HG03575 (cell line): Measurements from ENCODE around the gene CPS1.

Experiments
- ATAC-seq: cut with Tn5 transposase; IDR thresholded peaks from one replicate; pipeline ENCODE4 v1.9.1; 2021; ENCODE audit not compliant: unreplicated experiment, insufficient number of reproducible peaks, low FRiP score; ENCODE audit errors: extremely low read depth

The CPS1 gene

DNA sequence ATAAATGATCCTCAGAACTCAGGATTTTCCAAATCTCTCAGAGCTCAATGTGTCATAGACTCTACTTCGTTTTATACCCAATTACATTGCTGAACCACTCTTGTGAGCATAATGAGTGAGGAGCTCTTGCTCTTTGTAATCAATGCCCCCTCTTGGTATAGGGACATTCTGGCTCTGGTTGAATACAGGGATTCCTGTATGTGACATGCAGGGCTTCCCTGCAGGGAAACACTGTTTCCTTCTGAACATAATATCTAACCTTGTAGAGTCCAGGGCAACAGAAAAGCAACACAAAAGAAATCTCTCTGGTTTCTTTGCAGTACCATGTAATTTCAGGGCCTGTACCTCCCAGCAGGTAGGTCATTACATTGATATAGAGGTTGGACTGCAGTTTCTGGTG, 101.5 kb downstream of the CPS1 start:
- no peak for ATAC-seq

DNA sequence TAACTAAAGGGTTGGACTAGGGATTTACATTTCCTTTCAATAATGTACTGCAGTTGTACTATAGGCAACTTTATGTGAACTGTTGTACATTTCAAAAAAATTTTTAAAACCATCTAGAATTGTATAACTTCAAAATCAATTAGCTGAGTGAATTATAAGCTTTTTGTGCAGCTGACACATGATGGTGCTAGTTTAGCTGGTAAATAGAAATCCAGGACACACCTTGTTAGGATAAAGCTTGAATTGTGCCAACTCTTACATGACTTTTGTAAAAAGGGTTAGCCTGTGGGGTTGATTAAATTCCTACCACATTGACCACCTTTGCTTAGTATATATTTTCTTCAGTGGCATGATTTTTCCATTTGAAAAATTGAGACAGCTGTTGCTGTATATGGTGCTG, 104.4 kb downstream of the CPS1 start:
- no peak for ATAC-seq

DNA sequence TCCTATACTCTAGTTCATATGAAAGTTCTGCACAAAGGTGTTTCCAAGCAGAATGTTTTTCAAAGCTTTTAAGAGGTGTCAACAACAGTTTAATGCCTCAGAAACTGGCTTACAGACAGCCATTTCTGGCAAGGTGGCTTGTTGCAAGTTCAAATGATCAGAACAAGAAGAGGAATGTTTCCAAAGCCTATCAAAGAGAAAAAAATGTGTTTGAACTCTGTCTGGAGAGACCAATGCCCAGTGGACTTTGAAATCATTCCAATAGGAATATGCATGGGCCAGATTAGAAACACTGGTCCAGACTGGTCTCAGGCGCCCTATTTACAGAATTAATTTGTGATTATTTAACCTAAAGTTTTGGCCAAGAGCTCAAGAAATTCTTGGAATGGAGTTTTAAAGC, 106.2 kb downstream of the CPS1 start:
- ATAC-seq: no peak

DNA sequence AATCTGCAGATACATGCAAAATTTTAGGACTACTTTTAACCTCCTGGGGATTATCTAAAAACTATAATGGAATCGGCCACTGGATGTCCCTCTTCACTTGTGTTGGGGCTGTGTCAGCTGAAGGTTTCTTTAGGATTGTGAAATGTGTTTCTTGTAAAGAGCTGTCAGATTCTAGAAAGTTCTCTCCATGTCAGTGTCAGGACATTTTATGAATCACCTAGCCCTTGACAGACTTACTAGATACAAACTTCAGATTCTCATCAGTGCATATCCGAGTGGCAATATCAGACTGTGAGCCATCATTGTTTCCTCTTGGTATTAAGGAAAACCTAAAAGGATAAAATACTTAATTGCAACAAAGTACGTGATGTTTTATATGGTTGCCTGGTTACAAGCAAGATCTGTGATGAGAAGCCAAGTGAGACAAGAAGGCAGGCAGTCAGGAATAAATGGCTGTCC, 107.3 kb downstream of the CPS1 start:
- ATAC-seq: no peak

DNA sequence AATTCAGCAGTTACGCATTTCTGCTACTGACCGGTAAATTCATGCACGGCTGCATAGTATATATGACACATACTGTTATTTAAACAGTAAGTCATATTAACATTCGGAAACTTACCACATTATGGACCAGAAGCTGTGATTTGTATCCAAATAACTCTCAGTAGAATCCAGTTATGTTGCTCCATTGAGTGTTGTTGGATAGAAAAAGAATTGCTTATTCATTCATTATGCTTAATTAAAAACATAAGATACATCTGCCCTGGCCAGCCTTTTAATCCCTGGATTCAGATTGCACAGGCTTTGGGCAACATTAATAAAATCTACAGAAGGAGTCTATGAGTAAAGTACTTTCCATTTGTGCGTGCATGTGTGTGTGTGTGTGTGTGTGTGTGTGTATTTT, 111.3 kb downstream of the CPS1 start:
- ATAC-seq: no peak

DNA sequence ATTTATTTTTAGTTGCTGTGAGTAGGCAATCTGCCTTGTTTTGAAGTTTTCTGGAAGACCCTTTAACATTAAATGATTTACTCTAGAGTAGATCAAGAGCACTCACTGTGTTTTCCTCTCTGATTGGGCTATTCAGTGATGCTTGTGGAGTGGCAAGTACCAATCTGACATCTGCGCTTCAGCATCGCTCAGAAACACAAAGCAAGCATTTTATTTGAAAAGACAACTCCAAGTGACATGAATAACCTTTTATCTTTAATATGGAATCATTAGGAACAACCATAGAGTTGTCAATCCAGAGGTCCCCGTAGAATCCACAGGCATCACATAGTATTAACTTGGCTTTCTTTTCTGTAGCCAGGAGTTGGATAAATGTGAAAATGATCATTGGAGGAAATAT, 114.7 kb downstream of the CPS1 start:
- ATAC-seq: no peak

DNA sequence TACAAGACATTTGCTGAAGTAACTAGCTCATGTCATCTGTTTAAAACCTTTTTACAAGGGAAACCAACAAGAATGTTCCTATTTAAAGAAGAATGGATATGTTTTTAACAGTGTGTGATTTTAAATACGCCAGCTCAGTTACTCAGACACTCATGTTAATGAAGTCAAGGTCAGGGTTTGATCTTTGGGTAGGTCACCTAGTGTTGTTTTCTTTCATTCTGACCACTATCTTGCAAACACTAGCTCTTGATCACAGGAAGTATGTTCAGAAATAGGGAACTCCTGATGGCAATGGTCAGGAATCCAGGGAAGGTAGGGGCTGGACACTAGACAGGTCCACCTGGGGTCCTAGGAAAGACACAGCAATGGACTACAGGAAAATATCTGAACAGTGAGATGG, 116.7 kb downstream of the CPS1 start:
- ATAC-seq: no peak

DNA sequence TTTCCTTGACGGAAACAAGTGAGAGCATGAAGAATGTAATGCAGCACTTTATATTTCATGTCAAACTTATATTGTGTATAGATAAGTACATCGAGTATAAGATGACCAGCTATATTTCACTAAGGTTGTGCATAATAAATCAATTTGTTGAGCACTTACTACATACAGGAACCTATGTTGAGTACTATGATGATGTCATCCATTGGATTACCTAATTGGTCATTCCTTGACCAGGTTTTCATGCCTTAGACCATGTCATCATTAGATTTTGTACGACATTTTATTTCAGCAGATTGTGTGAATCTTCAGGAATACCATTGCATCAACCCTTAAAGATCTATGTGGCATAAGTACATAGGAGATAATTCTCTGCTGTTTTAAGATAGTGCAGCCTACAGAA, 119.7 kb downstream of the CPS1 start:
- ATAC-seq: no peak

DNA sequence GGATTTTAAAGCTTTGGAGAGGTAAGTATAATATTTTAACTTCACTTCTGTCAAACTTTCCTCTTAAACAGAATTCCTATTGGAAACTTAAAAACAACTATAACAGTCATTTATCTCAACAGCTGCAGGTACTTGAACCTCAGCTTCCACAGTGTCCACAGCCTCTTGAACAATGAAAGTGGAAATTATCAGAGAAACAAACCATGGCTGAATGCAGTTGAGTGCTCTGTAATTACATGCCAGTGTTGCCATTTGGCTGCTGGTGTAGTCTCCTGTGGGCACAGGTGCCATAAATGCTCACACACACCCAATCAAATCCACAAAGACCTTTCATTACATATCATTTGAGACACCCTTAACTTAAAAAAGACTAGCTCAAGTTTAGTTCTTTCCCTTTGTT, 125.1 kb downstream of the CPS1 start:
- no peak for ATAC-seq

DNA sequence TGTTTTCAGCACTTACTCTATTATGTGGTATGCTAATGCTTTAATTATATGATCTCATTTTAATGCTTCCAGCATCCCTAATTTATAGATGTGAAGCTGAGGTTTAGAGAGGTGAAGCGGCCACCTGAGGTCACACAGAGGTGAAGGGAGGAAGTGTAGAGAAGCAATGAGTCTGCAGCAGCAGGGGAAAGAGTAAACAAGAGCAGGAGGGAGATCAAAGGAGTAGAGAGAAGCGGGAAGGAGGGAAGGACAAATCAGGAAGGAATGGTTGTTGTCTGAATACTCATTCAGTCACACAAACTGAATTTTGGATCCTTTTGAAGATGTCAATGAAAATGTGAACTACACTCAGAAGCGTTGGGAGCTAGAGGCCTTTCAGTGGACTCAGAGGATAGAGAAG, 130.0 kb downstream of the CPS1 start:
- no peak for ATAC-seq

DNA sequence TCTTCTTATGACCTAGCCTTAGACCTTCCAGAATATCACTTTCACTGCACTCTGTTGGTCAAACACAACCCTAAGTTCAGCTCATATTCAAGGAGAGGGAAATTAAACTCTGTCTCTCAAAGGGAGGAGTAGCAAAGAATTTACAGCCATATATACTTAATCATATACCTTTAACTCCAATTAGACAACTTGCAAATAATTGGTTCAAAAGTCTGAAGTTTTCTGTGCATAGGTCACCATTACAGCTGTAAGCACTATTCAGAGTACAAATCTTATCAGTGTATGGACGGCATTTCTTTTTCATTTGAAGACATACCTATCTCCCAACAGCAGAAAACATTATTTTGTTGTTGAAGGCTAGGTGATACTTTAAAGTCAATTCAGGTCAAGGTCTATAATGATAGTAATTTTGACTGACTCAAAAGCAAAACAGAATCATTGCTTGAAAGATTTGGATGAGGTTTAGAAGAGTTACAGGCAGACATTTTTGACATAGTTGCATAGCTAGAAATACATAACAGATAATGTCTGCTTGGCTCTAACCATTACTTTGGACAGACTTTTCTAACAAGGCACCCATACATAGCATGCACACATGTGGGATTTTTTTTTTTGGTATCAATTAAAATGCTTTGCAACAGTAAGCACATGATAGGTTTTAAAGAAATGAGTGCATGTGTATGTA, 131.5 kb downstream of the CPS1 start:
- ATAC-seq: no peak

DNA sequence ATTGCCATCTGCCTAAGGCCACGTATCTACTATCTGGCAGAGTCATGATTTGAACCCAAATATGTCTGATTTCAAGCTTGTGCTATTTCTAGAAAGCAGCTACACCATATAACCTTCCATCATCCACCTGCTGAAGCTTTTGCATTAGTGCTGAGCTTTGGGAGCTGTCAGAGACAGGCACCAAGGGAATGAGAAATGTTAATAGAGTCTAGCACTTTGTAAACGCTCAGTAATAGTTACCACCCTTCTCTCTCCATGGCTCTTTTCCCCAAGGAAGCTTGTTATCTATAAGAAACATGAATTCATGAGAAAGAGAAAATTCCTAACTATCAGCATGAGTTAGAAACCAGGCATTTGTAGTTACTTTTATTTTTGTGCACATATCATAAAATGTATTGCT, 151.5 kb downstream of the CPS1 start:
- no peak for ATAC-seq

DNA sequence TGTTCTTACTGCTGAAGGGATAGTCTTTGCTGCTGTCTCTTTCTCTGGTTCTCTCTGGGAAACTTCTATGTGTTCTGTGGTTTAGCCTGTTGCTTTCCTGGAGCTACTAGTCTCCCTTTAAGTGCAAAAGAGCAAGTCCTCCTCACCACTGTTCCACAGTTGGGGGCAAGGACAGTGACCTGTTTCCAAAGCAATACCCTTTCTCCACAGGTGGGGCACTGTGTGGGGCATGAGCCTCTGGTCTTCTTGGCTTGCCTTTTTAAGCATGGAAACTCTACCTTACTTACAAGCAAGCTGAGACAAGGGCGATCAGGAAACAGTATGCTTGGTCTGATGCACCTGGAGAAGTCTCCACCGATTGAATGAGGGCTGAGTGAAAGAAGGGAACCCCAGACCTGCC, 156.7 kb downstream of the CPS1 start:
- ATAC-seq: no peak

DNA sequence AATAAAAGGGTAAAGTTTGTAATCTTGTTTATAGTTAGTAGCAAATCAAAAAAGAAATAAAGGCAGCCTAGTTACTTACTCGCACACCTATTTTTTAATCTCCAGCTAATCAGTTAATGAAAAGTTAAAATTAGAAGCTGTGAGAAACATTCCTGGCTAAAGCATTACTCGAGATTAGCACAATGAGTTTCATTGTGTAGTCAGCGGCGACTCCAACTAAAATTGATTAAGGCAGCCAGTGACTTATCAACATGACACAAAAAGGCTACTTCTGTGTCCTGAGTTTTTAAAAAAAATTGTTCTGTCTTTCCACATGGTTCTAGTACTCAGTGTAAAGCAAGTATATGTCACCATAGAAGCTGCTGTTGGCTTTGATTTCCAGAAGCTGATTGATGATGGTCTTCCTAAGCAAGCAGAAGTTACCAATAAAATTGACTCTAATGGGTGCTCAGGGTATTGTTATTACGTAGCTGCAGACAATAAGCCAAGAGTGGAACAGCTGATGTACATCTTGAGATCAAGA, 159.2 kb downstream of the CPS1 start:
- ATAC-seq: no peak

DNA sequence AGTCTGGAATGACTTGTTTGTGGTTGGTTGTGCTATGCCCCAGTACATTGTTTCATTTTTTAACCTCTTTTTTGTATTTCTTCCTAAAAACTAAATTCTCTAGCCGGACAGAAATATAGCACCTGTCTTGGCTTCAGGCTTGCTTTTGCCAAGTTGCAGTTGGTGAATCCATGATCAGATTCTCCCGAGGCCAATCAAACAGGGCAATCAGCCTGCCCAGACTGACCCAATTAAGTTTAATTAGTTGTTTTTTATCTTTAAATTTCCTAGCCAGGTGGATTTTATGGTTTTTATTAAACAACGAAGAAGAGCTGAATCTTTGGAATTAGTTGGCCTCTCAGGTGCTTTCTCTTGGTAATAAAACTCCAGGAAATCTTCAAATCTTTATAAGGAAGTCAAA, 162.1 kb downstream of the CPS1 start:
- ATAC-seq: no peak

DNA sequence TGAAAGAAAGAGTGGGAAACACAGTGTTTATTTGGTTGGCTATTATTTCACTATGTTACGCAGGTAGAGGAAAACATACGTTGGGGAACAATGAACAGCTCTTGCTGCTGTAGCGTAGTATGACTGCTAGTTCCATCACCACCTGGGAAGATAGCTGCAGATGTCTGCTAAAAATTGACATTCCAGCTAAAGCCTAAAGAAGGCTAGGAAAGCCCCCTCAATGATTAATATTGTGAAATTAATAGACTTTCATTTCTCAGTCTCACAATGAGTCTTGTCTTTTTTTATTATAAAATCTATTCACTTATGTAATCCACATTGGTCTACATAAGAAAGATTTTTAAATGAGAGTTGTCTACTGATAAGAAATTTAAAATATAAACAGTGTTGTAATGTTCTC, 165.7 kb downstream of the CPS1 start:
- no peak for ATAC-seq

DNA sequence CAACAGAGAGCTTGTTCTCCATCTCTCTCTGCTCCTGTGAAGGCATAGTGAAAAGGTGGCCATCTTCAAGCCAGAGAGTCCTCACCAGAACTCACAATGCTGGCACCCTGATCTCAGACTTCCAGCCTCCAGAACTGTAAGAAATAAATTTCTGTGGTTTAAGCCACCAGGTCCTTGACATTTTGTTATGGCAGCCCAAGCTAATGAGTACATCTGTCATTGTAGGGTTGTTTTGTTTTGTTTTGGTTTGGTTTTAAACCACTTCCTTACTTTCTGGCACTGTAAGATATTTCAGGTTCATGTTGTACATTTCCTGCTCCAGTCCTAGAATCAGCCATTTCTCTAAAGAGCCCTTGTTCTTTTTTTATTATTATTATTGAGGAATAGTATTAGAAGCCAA, 171.2 kb downstream of the CPS1 start:
- no peak for ATAC-seq
